Osteocyte (in vitro differentiated cells): ENCODE measurements around the gene SEC14L1. TPM values are rescaled to one million over a fixed set of nuclear protein-coding genes. Genes with fewer than 3 reads are reported as not detected.

ENCODE experiments used
- DNase-seq: peaks from one replicate; pipeline ENCODE4 v3.0.0; 2021; ENCODE audit warnings: mixed read lengths; ENCODE audit not compliant: unreplicated experiment; ENCODE audit errors: extremely low spot score
- H3K27ac Mint-ChIP-seq: one replicate; pipeline ENCODE4 v1.8.0; 2021; ENCODE audit warnings: mild to moderate bottlenecking, mixed read lengths; ENCODE audit not compliant: unreplicated experiment
- H3K27me3 Mint-ChIP-seq: one replicate; pipeline ENCODE4 v1.8.0; 2021; ENCODE audit warnings: mixed read lengths; ENCODE audit not compliant: unreplicated experiment
- H3K36me3 Mint-ChIP-seq: one replicate; pipeline ENCODE4 v1.8.0; 2021; ENCODE audit warnings: mixed read lengths; ENCODE audit not compliant: unreplicated experiment
- H3K4me1 Mint-ChIP-seq: one replicate; pipeline ENCODE4 v1.8.0; 2021; ENCODE audit warnings: mixed read lengths; ENCODE audit not compliant: unreplicated experiment
- H3K4me3 Mint-ChIP-seq: one replicate; pipeline ENCODE4 v1.8.0; 2021; ENCODE audit warnings: mild to moderate bottlenecking, moderate library complexity, mixed read lengths; ENCODE audit not compliant: unreplicated experiment
- H3K9me3 Mint-ChIP-seq: one replicate; pipeline ENCODE4 v1.8.0; 2021; ENCODE audit warnings: mixed read lengths; ENCODE audit not compliant: unreplicated experiment
- total RNA-seq: library from RNA; stranded (reverse); gene quantifications from 2 replicates; pipeline ENCODE4 v1.2.1, GENCODE V29; 2021
- TF ChIP-seq, protein P1 (sequence below): fragments of 200-600 bp; sonication (generic); IDR thresholded peaks from 2 replicates; pipeline ENCODE4 v1.5.0; 2021; ENCODE audit warnings: antibody characterized with exemption, mild to moderate bottlenecking, moderate library complexity

SEC14L1 gene
- total RNA-seq, 1 donor from 2014 or later, result 82.9 TPM

DNA sequence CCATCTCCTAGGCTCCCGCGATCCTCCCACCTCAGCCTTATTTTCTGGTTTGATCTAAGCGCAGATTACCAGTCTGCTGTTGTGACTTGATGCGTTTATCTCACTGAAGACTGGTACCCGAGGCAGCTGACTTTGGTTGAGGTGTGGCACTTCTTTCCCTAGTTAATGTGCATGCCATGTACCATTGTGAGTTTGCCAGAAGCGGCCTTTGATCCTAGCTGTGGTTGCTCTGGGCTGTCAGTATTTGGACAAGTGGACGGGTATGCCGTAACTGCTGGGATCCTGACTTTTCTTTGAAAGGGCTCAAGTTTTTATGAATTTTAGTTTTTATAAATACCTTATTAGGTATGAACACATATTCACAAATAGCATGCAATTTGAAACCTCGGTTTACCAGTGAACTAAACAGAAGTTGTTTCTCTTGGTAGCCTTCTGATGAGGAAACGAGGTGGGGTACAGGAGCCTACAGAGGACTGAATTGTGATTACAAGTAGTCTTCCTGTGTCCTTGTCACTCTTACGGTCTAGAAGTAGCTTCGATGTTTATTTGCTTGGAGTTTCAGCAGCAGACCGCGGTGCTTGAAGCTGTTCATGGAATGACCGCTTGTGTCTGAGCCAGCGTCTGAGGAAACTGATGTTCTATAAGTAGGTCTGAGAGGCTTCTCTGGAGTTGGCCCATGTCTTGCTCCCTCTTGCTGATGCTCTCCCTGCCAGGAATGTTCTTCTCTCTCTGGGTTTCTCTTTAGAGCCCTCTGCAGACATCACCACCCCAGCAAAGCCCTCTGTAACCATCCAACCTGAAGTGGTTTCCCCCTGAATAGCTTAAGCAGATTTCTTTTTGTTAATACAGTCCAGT is 40.0 kb downstream of the SEC14L1 start:
- Mint-ChIP-seq H3K36me3 (peaks cover 4% of the 10 kb centered on the region), H3K4me1 (peaks cover 13% of the 10 kb centered on the region), H3K27me3 (no peaks in the 10 kb centered on the region), H3K4me3 (no peak overlapping the region), H3K27ac (no peak overlapping the region), H3K9me3 (no peaks in the 10 kb centered on the region)
- DNase-seq, result no peak
- TF ChIP-seq, protein P1, sequence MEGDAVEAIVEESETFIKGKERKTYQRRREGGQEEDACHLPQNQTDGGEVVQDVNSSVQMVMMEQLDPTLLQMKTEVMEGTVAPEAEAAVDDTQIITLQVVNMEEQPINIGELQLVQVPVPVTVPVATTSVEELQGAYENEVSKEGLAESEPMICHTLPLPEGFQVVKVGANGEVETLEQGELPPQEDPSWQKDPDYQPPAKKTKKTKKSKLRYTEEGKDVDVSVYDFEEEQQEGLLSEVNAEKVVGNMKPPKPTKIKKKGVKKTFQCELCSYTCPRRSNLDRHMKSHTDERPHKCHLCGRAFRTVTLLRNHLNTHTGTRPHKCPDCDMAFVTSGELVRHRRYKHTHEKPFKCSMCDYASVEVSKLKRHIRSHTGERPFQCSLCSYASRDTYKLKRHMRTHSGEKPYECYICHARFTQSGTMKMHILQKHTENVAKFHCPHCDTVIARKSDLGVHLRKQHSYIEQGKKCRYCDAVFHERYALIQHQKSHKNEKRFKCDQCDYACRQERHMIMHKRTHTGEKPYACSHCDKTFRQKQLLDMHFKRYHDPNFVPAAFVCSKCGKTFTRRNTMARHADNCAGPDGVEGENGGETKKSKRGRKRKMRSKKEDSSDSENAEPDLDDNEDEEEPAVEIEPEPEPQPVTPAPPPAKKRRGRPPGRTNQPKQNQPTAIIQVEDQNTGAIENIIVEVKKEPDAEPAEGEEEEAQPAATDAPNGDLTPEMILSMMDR, result no peak

DNA sequence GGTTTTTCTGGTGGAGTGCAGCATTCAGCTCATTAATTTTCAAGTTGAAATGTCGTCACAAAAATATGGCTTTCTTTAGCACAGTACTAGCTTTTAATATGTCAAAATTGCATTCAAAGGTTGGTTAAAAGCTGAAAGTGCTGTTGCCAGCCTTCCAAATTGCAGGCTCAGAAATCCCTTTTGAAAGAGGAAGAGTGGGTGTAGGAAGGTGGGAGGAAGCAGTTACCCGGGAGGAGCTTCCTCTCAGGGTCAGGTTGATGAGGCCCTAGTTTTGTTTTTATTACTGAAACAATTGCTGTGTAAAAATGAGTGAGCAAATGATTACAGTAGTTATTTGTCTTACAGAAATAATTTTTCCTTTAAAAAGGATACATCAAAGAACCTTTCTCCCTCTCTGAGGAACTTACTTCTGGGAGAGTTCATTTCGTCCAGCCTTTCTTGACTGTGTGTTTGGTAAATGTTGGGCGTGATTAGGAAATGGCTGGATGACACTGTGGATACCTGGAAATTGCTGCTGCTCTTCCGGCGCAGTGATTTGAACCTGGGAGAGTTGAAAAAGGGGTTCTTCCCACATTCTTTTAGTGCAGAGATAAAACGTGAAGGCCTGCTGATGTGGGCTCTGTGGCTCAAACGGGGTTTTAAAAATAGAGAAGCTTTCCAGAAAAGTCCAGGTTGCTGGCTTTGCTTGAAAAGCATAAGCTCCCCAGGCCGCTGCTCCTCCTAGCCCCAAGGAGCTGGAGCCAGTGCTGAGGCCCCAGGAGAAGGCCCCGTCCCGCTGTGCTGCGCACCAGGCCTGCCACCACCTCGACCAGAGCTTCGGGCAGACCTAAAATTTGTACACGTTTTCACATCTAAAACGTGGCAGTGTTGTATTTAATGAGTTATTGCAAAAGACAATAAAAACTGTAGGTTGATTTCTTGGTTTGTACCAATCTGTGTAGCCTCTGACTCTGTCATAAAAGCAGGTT is 41.7 kb downstream of the SEC14L1 start:
- H3K36me3 Mint-ChIP-seq, result peaks cover 4% of the 10 kb centered on the region
- peaks cover 13% of the 10 kb centered on the region for H3K4me1 Mint-ChIP-seq
- TF ChIP-seq, protein P1, result no peak
- H3K27ac Mint-ChIP-seq, result no peak overlapping the region
- no peaks in the 10 kb centered on the region for H3K27me3 Mint-ChIP-seq
- no peaks in the 10 kb centered on the region for H3K9me3 Mint-ChIP-seq
- no peak overlapping the region for H3K4me3 Mint-ChIP-seq
- DNase-seq, result no peak

DNA sequence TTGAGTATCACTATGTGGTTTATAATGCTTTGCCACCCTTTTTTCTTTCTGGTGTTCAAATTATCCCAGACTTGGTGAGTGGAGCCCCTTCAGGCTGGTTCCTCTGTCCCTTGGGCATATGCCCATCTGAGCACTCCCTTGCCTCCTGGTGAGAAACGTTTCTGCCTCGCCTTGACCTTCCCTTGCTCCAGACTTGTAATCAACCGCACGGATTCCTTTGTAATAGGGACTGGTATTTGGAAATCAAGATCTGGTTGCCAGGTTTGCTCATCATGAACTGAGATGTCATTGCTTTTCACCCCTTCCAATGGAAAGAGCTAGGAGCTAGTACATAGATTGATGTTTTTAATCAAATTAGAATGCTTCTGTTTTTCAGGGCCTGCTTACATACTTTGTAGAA is 43.7 kb downstream of the SEC14L1 start:
- TF ChIP-seq, protein P1, result no peak
- DNase-seq, result no peak
- Mint-ChIP-seq H3K9me3 (no peaks in the 10 kb centered on the region), H3K4me1 (peaks cover 15% of the 10 kb centered on the region), H3K4me3 (no peak overlapping the region), H3K36me3 (peaks cover 4% of the 10 kb centered on the region), H3K27me3 (no peaks in the 10 kb centered on the region), H3K27ac (no peak overlapping the region)

DNA sequence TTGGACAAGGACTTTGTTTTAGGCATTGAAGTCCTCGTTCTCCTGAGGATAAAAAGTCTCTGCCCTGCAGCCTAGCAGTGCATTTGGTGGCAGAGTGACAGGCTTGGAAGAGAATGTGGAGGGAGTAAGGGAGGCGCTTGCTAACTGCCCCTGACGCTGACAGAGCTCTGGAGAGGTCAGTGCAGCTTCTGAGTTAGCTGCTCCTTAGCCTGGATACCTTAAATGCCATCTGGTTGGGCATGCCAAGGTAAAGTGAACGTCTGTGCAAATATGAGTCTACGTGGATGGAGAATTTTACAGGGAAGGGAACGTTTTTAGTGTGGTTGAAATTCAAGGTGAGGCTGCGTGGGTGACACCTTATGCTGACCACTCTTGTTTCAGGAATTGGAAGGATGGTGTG is 44.4 kb downstream of the SEC14L1 start:
- Mint-ChIP-seq H3K27me3 (no peaks in the 10 kb centered on the region), H3K27ac (no peak overlapping the region), H3K36me3 (peaks cover 4% of the 10 kb centered on the region), H3K4me1 (peaks cover 15% of the 10 kb centered on the region), H3K9me3 (no peaks in the 10 kb centered on the region), H3K4me3 (no peak overlapping the region)
- TF ChIP-seq, protein P1, result no peak
- DNase-seq, result no peak
